Transverse colon (tissue), 4 donors: ENCODE data around the gene CDK5R2. TPM values are rescaled to one million over a fixed set of nuclear protein-coding genes. Genes with fewer than 3 reads are reported as not detected.

ENCODE experiments used
- DNase-seq: peaks from one replicate; pipeline ENCODE4 v3.0.0-alpha.2; 2019
- H3K27ac ChIP-seq, 4 donors: fragments of 200-600 bp; sonication (generic); 2 replicates each; pipeline ENCODE4 v1.5.1; 2016 to 2018; ENCODE audit warnings: inconsistent platforms in 4 of 4
- H3K27me3 ChIP-seq: fragments of 200-600 bp; sonication (generic); 2 replicates; pipeline ENCODE4 v1.5.1; 2017; ENCODE audit warnings: inconsistent platforms
- H3K36me3 ChIP-seq, 4 donors: fragments of 200-600 bp; sonication (generic); 2 replicates each; pipeline ENCODE4 v1.5.1; 2017 to 2019; ENCODE audit warnings: inconsistent platforms in 4 of 4
- H3K4me1 ChIP-seq, 4 donors: fragments of 200-600 bp; sonication (generic); 2 replicates each; pipeline ENCODE4 v1.5.1; 2017 to 2020; ENCODE audit warnings: inconsistent platforms in 4 of 4
- H3K4me3 ChIP-seq, 4 donors: fragments of 200-600 bp; sonication (generic); 1 replicate in 1 of 4; 2 replicates in 3 of 4; pipeline versions ENCODE4 v1.5.1 to v1.6.1; 2017 to 2019; ENCODE audit warnings: inconsistent platforms in 4 of 4
- H3K9me3 ChIP-seq, 2 donors: fragments of 200-600 bp; sonication (generic); 2 replicates each; pipeline ENCODE4 v1.5.1; 2017 to 2019; ENCODE audit warnings: inconsistent platforms in 2 of 2
- EP300 ChIP-seq: sonication (generic); formaldehyde crosslinking; IDR thresholded peaks from one replicate; pipeline ENCODE4 v1.6.1; 2017; ENCODE audit warnings: antibody characterized with exemption, low read depth
- POLR2A ChIP-seq: fragments of 450-650 bp; IDR thresholded peaks from one replicate; pipeline ENCODE4 v1.6.1; 2016; ENCODE audit warnings: antibody characterized with exemption, mild to moderate bottlenecking, moderate library complexity
- POLR2AphosphoS5 ChIP-seq, 3 donors: sonication (generic); formaldehyde crosslinking; IDR thresholded peaks; one replicate each; pipeline ENCODE4 v1.6.1; 2016; ENCODE audit warnings: antibody characterized with exemption in 3 of 3
- WGBS, 2 donors: methylation state at CpG; one replicate each; pipeline ENCODE4 v1.1.5; 2018; ENCODE audit warnings: low coverage in 1 of 2; 5-methylcytosine and 5-hydroxymethylcytosine counted together
- in situ Hi-C, 4 donors: fragments of 200-750 bp; cut with MboI; loops; one replicate each; pipeline versions ENCODE4 v1.15.0 to v1.15.1; 2017; ENCODE audit warnings: low sequenced_read_pairs in 3 of 4, low pct_ligation_motif_present in 1 of 4, low pct_unique_long_range_greater_than_20kb in 1 of 4
- intact Hi-C: fragments of 100-400 bp; cut with DNase I; formaldehyde crosslinking; loops from one replicate; pipeline ENCODE4 v1.15.1; 2023; ENCODE audit warnings: low total_unique reads
- total RNA-seq, 4 donors: library from RNA; depleted of rRNA; stranded (reverse); fragments of >200 nt; gene quantifications; one replicate each; pipeline ENCODE4 v1.1.0, GENCODE V29; 2016
- TF ChIP-seq, protein P1 (sequence below), 5 experiments: fragments of 200-600 bp in 3 of 5; fragments of 450-650 bp in 2 of 5; sonication (generic) in 3 of 5; IDR thresholded peaks; 1 replicate in 2 of 5; 2 replicates in 3 of 5; pipeline ENCODE4 v1.5.1; 2016 to 2017; ENCODE audit warnings: antibody characterized with exemption in 5 of 5, inconsistent platforms in 3 of 5, mild to moderate bottlenecking in 2 of 5, moderate library complexity in 1 of 5

The CDK5R2 gene
- total RNA-seq, 4 donors from 2014 or later = 0.41 TPM; not detected in 3

DNA sequence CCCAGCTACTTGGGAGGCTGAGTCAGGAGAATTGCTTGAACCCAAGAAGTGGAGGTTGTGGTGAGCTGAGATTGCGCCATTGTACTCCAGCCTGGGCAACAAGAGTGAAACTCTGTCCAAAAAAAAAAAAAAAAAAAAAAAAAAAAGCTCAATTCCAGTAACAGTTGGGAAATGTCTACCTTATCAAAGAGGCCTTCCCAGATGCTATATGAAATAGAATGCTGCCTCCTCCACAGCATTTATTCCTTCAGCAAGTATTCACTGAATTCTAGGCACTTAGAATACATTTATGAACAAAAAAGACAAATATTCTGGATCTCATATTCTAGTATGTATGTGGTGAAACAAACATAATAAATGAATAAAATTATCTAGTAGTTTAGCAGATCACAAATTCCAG lies 12.8 kb upstream of the CDK5R2 start:
- intact Hi-C loops (no loop called here), in situ Hi-C loops (no loop called here)
- H3K36me3 ChIP-seq = no peaks in the 10 kb centered on the region
- 80 to 100% methylated on average over 1 of the region's 1 CpG for WGBS, 2 donors
- no peak for DNase-seq
- TF ChIP-seq POLR2AphosphoS5 (IDR thresholded peaks at IDR 0.05) = no peak
- no peak overlapping the region for H3K27ac ChIP-seq
- H3K4me3 ChIP-seq = no peak overlapping the region
- H3K9me3 ChIP-seq = no peaks in the 10 kb centered on the region
- H3K27me3 ChIP-seq = peaks cover 67% of the 10 kb centered on the region
- H3K4me1 ChIP-seq = no peaks in the 10 kb centered on the region

DNA sequence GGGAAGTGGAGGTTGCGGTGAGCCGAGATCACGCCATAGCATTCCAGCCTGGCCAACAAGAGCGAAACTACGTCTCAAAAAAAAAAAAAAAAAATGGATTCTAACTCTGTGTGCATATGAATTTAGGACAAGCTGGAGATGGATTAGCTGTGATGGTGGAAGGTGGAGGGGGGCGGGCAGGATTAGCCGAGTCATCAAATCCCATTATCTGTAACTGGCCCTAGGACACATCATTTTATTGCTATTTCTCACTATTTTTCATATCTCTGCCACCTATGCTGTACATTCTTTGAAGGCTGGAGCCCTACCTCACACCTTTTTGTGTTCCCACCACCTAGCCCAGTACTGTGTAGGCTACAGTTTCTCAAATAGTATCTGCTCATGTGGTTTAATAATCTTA lies 7.3 kb upstream of the CDK5R2 start:
- H3K4me1 ChIP-seq = no peaks in the 10 kb centered on the region
- no peak for TF ChIP-seq POLR2AphosphoS5 (IDR thresholded peaks at IDR 0.05)
- no peak for TF ChIP-seq EP300
- TF ChIP-seq, protein P1, sequence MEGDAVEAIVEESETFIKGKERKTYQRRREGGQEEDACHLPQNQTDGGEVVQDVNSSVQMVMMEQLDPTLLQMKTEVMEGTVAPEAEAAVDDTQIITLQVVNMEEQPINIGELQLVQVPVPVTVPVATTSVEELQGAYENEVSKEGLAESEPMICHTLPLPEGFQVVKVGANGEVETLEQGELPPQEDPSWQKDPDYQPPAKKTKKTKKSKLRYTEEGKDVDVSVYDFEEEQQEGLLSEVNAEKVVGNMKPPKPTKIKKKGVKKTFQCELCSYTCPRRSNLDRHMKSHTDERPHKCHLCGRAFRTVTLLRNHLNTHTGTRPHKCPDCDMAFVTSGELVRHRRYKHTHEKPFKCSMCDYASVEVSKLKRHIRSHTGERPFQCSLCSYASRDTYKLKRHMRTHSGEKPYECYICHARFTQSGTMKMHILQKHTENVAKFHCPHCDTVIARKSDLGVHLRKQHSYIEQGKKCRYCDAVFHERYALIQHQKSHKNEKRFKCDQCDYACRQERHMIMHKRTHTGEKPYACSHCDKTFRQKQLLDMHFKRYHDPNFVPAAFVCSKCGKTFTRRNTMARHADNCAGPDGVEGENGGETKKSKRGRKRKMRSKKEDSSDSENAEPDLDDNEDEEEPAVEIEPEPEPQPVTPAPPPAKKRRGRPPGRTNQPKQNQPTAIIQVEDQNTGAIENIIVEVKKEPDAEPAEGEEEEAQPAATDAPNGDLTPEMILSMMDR (IDR thresholded peaks at IDR 0.05) = no peak
- TF ChIP-seq POLR2A = no peak
- intact Hi-C loops = no loop called here

DNA sequence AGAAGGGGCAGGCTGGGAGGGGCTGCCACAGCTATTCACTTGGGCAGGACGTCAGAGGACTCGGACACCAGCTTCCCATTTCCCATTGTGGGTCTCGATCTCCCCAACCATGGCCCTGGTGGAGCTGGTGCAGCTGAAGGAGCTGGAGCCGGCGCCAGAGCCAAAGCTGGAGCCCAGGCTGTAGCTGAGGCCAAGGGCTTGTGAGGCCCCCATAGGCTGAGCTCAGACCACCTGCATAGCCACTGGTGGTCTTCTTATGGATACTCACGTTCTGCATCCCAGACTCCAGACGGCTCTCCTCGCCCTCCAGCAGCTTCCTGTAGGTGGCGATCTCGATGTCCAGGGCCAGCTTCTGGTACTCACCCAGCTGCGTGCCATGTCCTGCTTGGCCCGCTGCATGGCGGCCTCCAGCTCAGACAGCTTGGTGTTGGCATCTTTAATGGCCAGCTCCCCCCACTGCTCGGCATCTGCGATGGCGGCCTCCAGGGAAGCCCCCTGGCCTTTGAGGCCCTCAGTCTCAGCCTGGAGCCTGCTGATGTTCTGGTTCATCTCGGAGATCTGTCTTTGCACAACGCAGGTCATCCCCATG lies 6.0 kb upstream of the CDK5R2 start:
- H3K27ac ChIP-seq = no peak overlapping the region
- no peaks in the 10 kb centered on the region for H3K36me3 ChIP-seq
- DNase-seq = no peak
- H3K4me3 ChIP-seq = no peak overlapping the region
- WGBS, 2 donors = 73% methylated on average over 18 of the region's 18 CpGs; no CpG with 5 or more reads in 1 of the 2 donors
- no peaks in the 10 kb centered on the region for H3K9me3 ChIP-seq
- TF ChIP-seq, protein P1 (IDR thresholded peaks at IDR 0.05) = no peak
- TF ChIP-seq POLR2A (no peak), EP300 (no peak), POLR2AphosphoS5 (IDR thresholded peaks at IDR 0.05) (no peak)
- in situ Hi-C loops = no loop called here
- H3K27me3 ChIP-seq = peaks cover 84% of the 10 kb centered on the region
- intact Hi-C loops = no loop called here
- no peaks in the 10 kb centered on the region for H3K4me1 ChIP-seq

More for the DNA sequence above, 7.3 kb upstream of the CDK5R2 start:
- DNase-seq = no peak
- peaks cover 72% of the 10 kb centered on the region for H3K27me3 ChIP-seq
- H3K27ac ChIP-seq = no peak overlapping the region
- H3K9me3 ChIP-seq = no peaks in the 10 kb centered on the region
- no peak overlapping the region for H3K4me3 ChIP-seq
- H3K36me3 ChIP-seq = no peaks in the 10 kb centered on the region
- WGBS, 2 donors = 94 to 98% methylated on average over 7 of the region's 7 CpGs
- in situ Hi-C loops = no loop called here

DNA sequence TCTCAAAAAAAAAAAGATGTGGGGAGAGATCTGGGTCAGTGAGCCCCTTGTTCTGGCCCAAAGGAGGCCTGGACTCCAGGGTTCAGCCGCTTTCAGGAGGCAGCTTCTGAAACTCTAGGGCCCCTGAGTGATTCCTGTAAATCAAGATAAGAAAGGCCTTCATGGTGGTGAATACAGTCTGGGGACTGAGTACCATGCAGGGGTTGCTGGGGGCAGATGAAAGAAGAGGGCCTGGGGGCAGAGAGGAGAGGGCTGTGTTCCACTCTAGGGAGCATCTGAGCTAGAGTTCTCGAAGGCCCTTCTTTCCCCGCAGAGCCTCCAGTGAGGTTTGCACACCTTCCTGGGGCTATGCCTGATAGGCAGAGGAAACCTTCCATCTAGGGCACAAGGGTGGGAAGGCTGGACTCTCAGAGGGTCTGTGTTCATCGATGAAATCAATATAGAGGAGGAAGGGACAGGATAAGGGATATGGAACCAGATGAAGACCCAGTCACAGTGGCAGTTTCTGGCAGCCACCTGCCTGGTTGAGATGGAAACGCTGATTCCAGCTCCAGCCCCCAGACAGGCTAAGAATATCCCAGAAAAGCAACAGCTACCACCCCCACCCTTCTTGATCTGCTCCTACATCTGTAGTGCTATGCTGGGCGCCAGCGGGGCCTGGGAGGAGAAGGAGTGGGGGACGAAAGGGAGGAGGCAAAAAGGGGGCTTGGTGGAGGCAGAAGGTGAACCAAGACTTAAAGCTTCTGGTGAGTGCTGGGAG lies 4.7 kb upstream of the CDK5R2 start:
- WGBS, 2 donors = 78 to 90% methylated on average over 5 to 8 of the region's 8 CpGs
- peaks cover 0 to 8% (median 6%) of the 10 kb centered on the region in 4 donors for H3K4me1 ChIP-seq
- H3K27ac ChIP-seq = no peak overlapping the region
- peaks cover 85% of the 10 kb centered on the region for H3K27me3 ChIP-seq
- intact Hi-C loops (no loop called here), in situ Hi-C loops (no loop called here)
- H3K36me3 ChIP-seq = no peaks in the 10 kb centered on the region
- no peaks in the 10 kb centered on the region for H3K9me3 ChIP-seq
- DNase-seq = no peak
- no peak overlapping the region for H3K4me3 ChIP-seq
- no peak for TF ChIP-seq POLR2AphosphoS5 (IDR thresholded peaks at IDR 0.05)
- TF ChIP-seq EP300 = no peak
- TF ChIP-seq, protein P1 (IDR thresholded peaks at IDR 0.05) = no peak
- TF ChIP-seq POLR2A = no peak
